BLaER1 treated with 17β-estradiol and CSF1 and Interleukin-3, amounts not matched to agents 10 nM and 100 nM (cell line): Measurements from ENCODE around the gene MOV10L1.
A peak's percentile ranks its signal among the peaks of the same experiment; 100 is the strongest.

Experiments used
- H3K27ac ChIP-seq, 11 experiments: shearing (Covaris generic); formaldehyde crosslinking; 2 replicates each; pipeline ENCODE4 v1.8.1; 2022
- H3K27me3 ChIP-seq, 11 experiments: shearing (Covaris generic); formaldehyde crosslinking; 2 replicates each; pipeline ENCODE4 v1.8.1; 2022
- H3K36me3 ChIP-seq, 11 experiments: shearing (Covaris generic); formaldehyde crosslinking; 2 replicates each; pipeline ENCODE4 v1.8.1; 2022
- H3K4me1 ChIP-seq, 10 experiments: shearing (Covaris generic); formaldehyde crosslinking; 2 replicates each; pipeline ENCODE4 v1.8.1; 2022
- H3K4me2 ChIP-seq, 11 experiments: shearing (Covaris generic); formaldehyde crosslinking; 2 replicates each; pipeline ENCODE4 v1.8.1; 2022
- H3K4me3 ChIP-seq, 10 experiments: shearing (Covaris generic); formaldehyde crosslinking; 2 replicates each; pipeline ENCODE4 v1.8.1; 2022
- H3K9ac ChIP-seq, 11 experiments: shearing (Covaris generic); formaldehyde crosslinking; 2 replicates each; pipeline ENCODE4 v1.8.1; 2022
- H3K9me3 ChIP-seq, 11 experiments: shearing (Covaris generic); formaldehyde crosslinking; replicated peaks in 1 of 11; 2 replicates each; pipeline ENCODE4 v1.8.1; 2022
- H4K20me1 ChIP-seq, 11 experiments: shearing (Covaris generic); formaldehyde crosslinking; 2 replicates each; pipeline ENCODE4 v1.8.1; 2022
- Cebpa-rat ChIP-seq, 11 experiments: shearing (Covaris generic); IDR thresholded peaks; 2 replicates each; pipeline ENCODE4 v1.8.1; 2022

The MOV10L1 gene

DNA sequence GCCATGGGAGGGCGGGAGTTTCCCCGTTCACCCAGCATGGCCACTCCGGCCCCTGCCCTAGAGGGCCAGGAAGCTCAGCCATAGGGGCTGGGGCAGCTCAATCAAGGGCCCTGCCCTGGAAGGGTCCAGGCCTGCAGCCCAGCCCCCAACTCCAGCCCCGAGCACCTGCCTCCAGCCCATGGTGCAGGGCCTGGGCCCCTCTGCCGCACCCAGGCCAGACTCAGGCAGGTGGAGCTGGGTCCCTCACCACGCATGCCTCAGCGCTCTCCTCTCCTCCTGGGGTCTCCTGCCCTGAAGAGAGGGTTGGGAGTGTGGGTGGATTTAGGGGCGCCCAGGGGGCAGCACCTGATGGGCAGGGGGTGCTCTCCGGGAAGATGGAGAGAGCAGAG is 17.6 kb upstream of the MOV10L1 start:
- H3K36me3 ChIP-seq, result peaks cover 0 to 16% (median 0%) of the 10 kb centered on the region in 11 experiments; a peak in 3 of 22 replicates
- H3K4me2 ChIP-seq, result no peak overlapping the region
- TF ChIP-seq Cebpa-rat (IDR thresholded peaks at IDR 0.05), result no peak
- 0 out of 22 replicates have a peak, but pooled peaks cover 0 to 11% (median 0%) of the 10 kb centered on the region in 11 experiments for H4K20me1 ChIP-seq
- no peak overlapping the region for H3K4me3 ChIP-seq
- H3K9ac ChIP-seq, result 0 out of 22 replicates have a peak overlapping the region, but pooled peaks of 1 of the 11 experiments have one; percentile 41
- no peaks in the 10 kb centered on the region for H3K27me3 ChIP-seq
- H3K4me1 ChIP-seq, result peaks cover 22 to 36% (median 30%) of the 10 kb centered on the region in 10 experiments
- no peak overlapping the region for H3K27ac ChIP-seq
- no peaks in the 10 kb centered on the region for H3K9me3 ChIP-seq

DNA sequence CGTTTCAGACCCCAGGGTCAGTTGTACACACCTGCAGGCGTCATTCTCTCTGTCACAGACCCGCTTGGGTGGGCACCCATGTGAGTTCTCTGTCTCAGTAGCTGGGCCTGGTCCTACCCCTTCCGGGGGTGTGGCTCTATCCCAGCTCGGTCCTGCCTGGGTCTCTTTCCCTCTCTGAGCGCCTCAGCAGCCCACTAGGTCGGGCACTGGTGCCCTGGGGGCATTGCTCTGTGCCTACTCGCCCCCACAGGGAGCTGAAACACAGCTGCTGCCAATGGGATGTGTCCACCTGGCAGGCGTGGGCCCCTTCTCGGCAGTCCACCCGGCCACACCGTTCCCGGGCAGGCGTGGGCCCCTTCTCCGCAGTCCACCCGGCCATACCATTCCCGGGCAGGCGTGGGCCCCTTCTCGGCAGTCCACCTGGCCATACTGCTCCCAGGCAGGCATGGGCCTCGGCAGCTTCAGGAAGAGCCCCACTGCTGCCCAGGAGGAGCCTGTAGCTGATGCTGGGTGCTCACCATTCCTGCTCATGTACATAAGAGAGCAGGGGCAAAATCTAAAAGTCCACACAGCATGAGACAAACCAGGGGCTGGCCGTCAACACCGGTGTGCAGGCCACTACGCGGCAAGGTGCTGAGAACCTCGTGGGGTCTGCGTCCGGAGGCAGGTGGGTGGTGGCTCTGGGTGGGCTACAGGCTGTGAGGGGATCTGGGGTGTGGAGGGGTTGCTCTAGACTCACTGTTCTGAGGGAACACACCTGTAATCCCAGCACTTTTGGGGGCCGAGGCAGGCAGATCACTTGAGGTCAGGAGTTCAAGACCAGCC is 16.9 kb upstream of the MOV10L1 start:
- peaks cover 26 to 39% (median 35%) of the 10 kb centered on the region in 10 experiments for H3K4me1 ChIP-seq
- H3K27ac ChIP-seq, result no peak overlapping the region
- no peak for TF ChIP-seq Cebpa-rat (IDR thresholded peaks at IDR 0.05)
- H3K4me2 ChIP-seq, result no peak overlapping the region
- 0 out of 22 replicates have a peak overlapping the region, but pooled peaks of 1 of the 11 experiments have one; percentile 29 for H3K9ac ChIP-seq
- peaks cover 0 to 16% (median 0%) of the 10 kb centered on the region in 11 experiments; a peak in 3 of 22 replicates for H3K36me3 ChIP-seq
- H3K27me3 ChIP-seq, result no peaks in the 10 kb centered on the region
- no peaks in the 10 kb centered on the region for H3K9me3 ChIP-seq
- no peak overlapping the region for H3K4me3 ChIP-seq
- H4K20me1 ChIP-seq, result 0 out of 22 replicates have a peak, but pooled peaks cover 0 to 11% (median 0%) of the 10 kb centered on the region in 11 experiments

DNA sequence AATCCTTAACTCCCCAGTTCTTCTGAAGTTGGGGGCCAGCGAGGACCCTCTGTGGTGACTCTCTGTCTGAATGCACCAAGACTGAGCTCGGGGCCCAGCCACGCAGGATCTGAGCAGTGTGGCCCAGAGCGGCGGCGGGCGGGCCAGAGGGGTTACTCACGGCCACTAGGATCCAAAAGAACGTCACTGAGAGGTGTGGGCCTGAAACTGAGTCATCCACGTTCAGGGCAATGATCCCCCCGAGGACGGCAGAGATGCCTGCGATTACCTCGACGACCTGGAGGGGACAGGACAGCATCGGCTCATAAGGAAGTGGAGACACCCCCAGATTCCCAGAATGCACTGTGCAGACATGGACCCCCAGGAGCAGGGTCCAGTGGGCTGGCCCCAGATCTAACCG is 15.8 kb upstream of the MOV10L1 start:
- Histone ChIP-seq H3K9ac (no peak overlapping the region), H3K36me3 (peaks cover 0 to 16% (median 0%) of the 10 kb centered on the region in 11 experiments; a peak in 3 of 22 replicates), H4K20me1 (0 out of 22 replicates have a peak, but pooled peaks cover 0 to 11% (median 0%) of the 10 kb centered on the region in 11 experiments), H3K4me1 (peaks cover 26 to 51% (median 45%) of the 10 kb centered on the region in 10 experiments), H3K4me2 (no peak overlapping the region), H3K27ac (no peak overlapping the region), H3K27me3 (no peaks in the 10 kb centered on the region), H3K4me3 (no peak overlapping the region), H3K9me3 (no peaks in the 10 kb centered on the region)
- TF ChIP-seq Cebpa-rat (IDR thresholded peaks at IDR 0.05), result no peak

DNA sequence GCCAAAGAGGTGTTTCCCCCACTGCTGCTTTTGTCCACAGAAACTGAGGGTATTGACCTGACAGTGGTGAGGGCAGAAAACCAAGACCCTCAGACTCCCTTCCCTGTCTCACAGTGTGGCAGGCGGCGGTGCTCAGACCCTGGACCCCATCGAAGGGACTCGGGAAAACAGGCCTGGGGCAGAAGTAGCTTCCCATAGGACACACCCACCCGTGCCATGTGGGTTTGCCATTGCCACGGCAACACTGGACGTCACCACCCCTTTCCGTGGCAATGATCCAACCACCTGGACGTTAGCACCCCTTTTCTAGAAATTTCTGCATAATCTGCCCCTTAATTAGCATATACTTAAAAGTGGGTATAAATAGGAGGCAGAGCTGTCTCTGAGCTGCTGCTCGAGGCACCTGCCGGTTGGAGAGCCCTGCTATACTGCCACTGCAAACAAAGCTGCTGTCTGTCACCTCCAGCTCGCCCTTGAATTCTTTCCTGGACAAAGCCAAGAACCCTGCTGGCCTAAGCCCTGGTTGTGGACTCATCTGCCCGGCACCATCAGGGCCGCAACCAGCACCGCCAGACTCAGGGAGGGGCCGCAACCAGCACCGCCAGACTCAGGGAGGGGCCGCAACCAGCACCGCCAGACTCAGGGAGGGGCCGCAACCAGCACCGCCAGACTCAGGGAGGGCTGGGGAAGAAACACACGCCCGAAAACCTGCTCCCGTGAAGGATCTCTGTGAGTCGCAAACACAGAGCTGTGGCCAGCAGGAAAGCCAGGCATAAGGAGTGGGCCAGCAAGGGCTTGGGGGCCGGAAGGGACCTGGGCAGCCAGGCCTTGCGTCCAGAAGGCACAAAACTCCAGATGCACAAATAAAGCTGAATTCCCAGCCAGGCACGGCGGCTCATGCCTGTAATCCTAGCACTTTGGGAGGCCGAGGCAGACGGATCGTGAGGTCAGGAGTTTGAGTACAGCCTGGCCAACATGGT is 15.0 kb upstream of the MOV10L1 start:
- H3K36me3 ChIP-seq, result peaks cover 0 to 16% (median 0%) of the 10 kb centered on the region in 11 experiments; a peak in 3 of 22 replicates
- H3K27ac ChIP-seq, result no peak overlapping the region
- TF ChIP-seq Cebpa-rat (IDR thresholded peaks at IDR 0.05), result no peak
- no peaks in the 10 kb centered on the region for H3K9me3 ChIP-seq
- no peak overlapping the region for H3K4me3 ChIP-seq
- H3K27me3 ChIP-seq, result no peaks in the 10 kb centered on the region
- peaks cover 26 to 53% (median 47%) of the 10 kb centered on the region in 10 experiments for H3K4me1 ChIP-seq
- 0 out of 22 replicates have a peak, but pooled peaks cover 0 to 11% (median 0%) of the 10 kb centered on the region in 11 experiments for H4K20me1 ChIP-seq
- H3K9ac ChIP-seq, result no peak overlapping the region
- H3K4me2 ChIP-seq, result peak overlapping the region; percentile 43 to 93 (median 78); a peak in 21 of 22 replicates

DNA sequence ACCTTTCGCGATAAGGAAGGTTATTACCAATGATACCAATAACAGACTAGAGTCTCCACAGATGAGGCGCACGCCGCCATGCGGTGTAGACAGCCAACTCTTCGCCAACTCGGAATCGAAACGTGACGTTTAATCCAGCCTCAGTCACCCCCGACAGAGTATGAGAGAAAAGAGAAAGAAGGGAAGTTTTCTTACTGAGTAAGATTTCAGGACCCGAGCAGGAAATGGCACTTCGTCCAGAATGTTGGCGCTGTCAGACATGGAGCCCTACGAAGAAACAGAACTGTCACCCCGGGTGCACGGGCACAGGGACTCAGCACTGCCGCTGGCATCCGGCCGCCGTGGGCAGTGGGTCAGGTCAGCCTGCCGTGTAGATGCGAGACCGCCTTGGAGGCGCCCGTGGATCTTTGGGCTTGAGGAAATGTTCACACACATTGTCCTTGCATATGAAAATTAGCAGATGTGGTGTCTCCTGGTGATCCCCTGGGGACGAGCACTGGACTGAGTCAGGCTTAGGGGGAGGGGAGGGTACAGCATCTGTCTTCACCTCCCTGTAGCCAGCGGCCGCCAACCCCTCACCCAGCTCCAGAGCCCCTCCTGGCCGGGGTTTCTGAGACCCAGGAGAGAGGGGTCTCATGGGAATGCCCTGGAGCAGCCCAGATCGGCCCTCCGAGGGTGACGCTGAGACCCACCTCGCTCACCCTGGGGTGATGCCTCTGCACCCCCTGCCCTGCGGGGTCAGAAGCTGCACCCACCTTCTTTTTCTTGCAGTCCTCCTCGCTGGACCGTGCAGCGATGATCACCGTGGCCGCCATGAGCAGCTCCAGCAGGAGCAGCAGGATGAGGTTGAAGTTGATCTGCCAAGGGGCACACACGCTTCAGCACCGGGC is 12.9 kb upstream of the MOV10L1 start:
- no peak for TF ChIP-seq Cebpa-rat (IDR thresholded peaks at IDR 0.05)
- Histone ChIP-seq H3K4me3 (no peak overlapping the region), H3K27ac (no peak overlapping the region; a peak in 2 of 22 replicates), H4K20me1 (0 out of 22 replicates have a peak, but pooled peaks cover 0 to 4% (median 0%) of the 10 kb centered on the region in 11 experiments), H3K9me3 (no peaks in the 10 kb centered on the region), H3K36me3 (peaks cover 0 to 11% (median 0%) of the 10 kb centered on the region in 11 experiments; a peak in 2 of 22 replicates), H3K4me2 (peak overlapping the region; percentile 43 to 93 (median 78)), H3K4me1 (peaks cover 35 to 73% (median 49%) of the 10 kb centered on the region in 10 experiments), H3K9ac (no peak overlapping the region), H3K27me3 (no peaks in the 10 kb centered on the region)

GRCh38 chr22:50078246-50078645 is 11.6 kb upstream of the MOV10L1 start:
- Histone ChIP-seq H3K4me2 (peak overlapping the region in 9 of 11 experiments; percentile 5 to 93 (median 35); a peak in 13 of 22 replicates), H3K4me1 (peaks cover 44 to 86% (median 48%) of the 10 kb centered on the region in 10 experiments), H3K27me3 (no peaks in the 10 kb centered on the region)

DNA sequence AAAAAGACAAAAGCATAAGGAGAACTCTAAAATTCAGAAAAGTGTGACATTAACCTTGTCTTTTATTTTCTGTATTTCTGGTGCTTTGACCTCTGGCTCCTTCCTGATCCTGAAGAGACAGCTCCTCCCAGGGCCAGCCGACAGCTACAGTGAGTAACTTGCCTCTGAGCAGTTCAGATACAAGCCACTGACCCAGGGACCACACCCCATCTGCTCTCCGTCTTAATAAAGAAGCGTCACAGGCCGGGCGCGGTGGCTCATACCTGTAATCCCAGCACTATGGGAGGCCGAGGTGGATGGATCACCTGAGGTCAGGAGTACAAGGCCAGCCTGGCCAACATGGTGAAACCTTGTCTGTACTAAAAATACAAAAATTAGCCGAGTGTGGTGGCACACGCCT is 11.0 kb upstream of the MOV10L1 start:
- Histone ChIP-seq H3K9me3 (no peaks in the 10 kb centered on the region), H3K4me3 (no peak overlapping the region), H3K36me3 (no peaks in the 10 kb centered on the region), H3K4me2 (peak overlapping the region in 9 of 11 experiments; percentile 3 to 93 (median 17); a peak in 17 of 22 replicates), H3K9ac (no peak overlapping the region), H4K20me1 (0 out of 22 replicates have a peak, but pooled peaks cover 0 to 4% (median 0%) of the 10 kb centered on the region in 11 experiments), H3K4me1 (peaks cover 44 to 91% (median 49%) of the 10 kb centered on the region in 10 experiments), H3K27ac (no peak overlapping the region), H3K27me3 (no peaks in the 10 kb centered on the region)
- TF ChIP-seq Cebpa-rat (IDR thresholded peaks at IDR 0.05), result no peak

More at GRCh38 chr22:50078246-50078645, 11.6 kb upstream of the MOV10L1 start:
- H3K9ac ChIP-seq, result no peak overlapping the region
- H3K9me3 ChIP-seq, result no peaks in the 10 kb centered on the region
- H3K27ac ChIP-seq, result no peak overlapping the region
- 0 out of 22 replicates have a peak, but pooled peaks cover 0 to 4% (median 0%) of the 10 kb centered on the region in 11 experiments for H4K20me1 ChIP-seq
- peaks cover 0 to 2% (median 0%) of the 10 kb centered on the region in 11 experiments; a peak in 1 of 22 replicates for H3K36me3 ChIP-seq
- no peak for TF ChIP-seq Cebpa-rat (IDR thresholded peaks at IDR 0.05)
- no peak overlapping the region for H3K4me3 ChIP-seq
